CD4-positive, alpha-beta T cell treated with Interleukin-15 for 4 hours (primary cell): ENCODE results near the gene ACTRT2.

Experiments used
- DNase-seq: peaks from one replicate; pipeline ENCODE4 v3.0.0-alpha.2; 2020; ENCODE audit warnings: low spot score

ACTRT2 gene

DNA sequence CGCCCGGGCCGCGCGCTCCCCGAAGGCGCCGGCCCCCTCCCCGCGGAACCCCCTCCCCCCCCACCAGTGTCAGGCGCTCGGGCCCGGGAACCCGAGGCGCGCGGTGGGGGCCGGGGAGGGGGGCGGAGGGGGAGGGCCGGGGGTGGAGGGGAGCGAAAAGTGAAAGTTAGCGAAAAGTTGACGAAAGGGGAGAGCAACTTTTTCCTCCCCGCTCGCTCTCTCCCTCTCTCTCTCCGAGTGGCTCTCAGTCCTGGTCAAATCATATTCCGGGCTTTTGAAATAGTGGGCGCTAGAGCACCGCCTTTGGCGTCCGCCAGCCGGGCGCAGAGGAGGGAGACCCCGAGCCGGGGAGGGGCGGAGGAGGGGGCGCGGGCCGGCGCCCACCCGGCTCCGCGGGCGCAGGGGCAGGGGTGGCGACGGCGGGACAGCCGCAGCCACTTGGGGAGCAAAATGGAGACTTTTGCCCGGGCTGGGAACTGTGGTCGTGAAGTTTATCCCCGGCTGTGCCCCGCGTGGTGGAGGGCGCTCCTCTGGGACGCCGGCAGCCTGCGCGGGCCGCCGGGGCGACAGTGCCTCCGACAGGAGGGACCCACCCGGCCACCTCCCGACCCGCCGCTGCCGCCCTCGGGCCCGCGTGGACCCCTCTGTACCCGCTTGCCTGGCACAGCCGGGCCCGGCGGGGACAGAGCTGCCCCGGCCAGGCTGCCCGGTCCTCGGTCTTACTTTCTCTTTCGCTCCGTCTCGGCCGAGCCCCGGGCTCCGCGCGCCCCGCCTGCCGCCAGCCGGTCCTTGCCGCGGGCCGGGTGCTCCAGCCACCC, 48.4 kb downstream of the ACTRT2 start:
- no peak for DNase-seq

DNA sequence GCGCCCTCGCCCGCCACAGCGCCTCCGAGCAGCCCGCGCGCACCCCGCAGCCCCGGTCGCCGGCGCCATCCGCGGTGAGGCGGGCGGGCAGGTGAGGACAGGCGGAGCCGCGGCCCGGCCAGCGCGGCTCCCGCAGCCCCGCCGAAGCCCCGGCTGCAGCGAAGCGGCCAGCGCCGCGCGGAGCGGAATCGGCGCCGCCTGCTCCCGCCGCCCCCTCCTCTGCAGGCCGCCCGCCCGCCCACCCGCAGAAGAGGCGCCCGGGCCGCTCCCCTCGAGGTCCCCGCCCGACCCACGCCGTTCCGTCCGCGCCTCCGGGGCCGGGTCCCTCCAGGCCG, 49.0 kb downstream of the ACTRT2 start:
- no peak for DNase-seq

DNA sequence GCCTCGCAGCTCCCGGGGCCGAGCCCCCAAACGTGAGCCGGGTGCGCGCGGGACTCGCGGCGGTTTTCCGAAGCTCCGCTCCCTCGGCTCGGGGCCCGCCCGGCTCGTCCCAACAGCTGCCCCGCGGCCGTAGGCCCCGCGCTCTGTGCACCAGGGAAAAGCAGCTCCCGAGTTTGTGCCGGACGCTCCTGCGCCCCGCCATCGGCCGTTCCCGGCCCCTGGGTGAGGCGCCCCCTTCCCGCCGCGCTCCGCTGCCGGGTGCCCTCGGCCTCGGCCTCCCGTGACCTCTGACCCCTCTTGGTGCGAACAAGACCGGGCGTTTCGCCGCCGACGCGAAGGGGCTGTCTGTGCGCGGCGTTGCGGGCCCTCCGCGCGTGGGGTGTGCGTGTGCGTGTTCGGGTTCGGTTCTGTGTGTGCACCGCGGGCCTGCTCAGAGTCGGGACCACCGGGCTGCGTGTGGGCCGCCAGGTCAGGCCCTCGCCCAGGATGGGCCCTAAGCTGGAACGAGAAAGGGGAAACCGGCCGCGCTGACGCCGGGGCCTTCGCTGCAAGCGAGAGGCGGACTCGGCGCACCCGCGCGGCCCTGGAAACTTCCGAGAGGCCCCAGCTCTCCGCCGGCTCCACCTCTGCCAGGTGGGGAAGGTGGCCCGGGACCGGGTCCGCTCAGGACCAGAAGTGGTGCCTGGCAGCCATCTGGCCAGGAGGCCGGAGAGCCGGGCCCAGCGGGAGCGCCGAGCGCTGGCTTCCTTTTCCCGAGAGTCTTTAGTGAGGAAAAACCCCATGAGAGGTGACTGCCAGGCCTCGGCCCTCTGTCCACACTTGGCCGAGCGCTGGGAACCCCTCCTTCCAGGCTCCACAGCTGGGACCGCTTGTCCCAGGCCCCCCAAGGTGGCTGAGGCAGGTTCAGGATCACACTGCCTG, 49.6 kb downstream of the ACTRT2 start:
- no peak for DNase-seq

DNA sequence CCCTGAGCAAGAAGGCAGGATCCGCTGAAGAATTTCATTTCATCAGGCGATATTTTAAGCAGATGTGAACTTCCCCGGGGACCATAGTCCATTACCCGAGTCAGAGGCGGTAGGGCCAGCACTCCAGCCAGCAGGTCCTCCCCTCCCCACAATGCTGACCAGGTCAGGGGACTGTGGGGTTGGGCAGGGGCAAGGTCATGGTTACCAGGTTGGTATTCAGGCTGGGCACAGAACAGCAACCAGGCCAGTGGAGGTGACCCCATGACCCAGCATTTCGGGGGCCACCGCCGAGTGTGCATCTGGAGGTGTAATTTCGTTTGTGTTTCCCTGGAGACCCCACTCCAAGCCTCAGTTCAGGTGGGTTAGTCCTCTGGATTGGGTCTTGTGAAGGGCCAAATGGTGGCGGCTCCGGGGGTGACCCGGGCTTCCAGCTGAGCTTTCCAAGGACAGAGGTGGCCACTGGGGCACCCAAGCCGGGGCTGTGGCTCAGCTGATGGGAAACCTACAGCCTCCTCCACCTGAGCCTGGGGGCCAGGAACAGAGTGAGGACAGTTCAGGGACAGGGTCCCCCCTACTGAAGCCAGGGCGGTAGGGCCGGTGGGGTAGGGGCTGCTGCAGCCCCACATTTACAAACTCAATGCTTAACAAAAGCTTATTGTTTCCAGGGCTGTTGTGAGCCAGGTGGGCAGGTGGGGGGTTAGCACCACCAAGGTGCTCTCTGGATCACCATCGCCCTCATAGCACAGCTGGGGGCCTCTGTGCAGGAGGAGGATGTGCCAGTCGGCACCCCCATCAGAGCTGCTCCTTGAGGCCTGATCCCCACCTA, 50.5 kb downstream of the ACTRT2 start:
- no peak for DNase-seq
